CD4-positive, CD25-positive, alpha-beta regulatory T cell (primary cell): ENCODE data around the gene AUTS2. TPM values are rescaled to one million over a fixed set of nuclear protein-coding genes. Genes with fewer than 3 reads are reported as not detected.
A peak's percentile ranks its signal among the peaks of the same experiment; 100 is the strongest.

Source experiments
- ATAC-seq, 2 donors: fragments of 150-1000 bp; cut with Tn5 transposase; one replicate each; pipeline ENCODE4 v1.10.0; 2021; ENCODE audit warnings: low read depth in 2 of 2, moderate number of reproducible peaks in 2 of 2, moderate library complexity in 1 of 2
- DNase-seq, 3 donors: peaks; one replicate each; pipeline versions ENCODE4 v3.0.0 to v3.0.0-alpha.2; 2012 to 2022; ENCODE audit warnings: mixed read lengths in 1 of 3
- H3K27ac ChIP-seq: one replicate; pipeline ENCODE4 v1.7.0; 2013; ENCODE audit warnings: mild to moderate bottlenecking, low read length; ENCODE audit not compliant: insufficient read depth, poor library complexity, severe bottlenecking
- H3K27me3 ChIP-seq: one replicate; pipeline ENCODE4 v1.7.0; 2013; ENCODE audit warnings: low read length; ENCODE audit not compliant: control insufficient read depth, insufficient read depth
- H3K36me3 ChIP-seq: one replicate; pipeline ENCODE4 v1.7.0; 2013; ENCODE audit warnings: mild to moderate bottlenecking, low read length, moderate library complexity; ENCODE audit not compliant: control insufficient read depth, insufficient read depth
- H3K4me1 ChIP-seq: 2 replicates; pipeline ENCODE4 v1.7.0; 2013; ENCODE audit warnings: mild to moderate bottlenecking, low read length; ENCODE audit not compliant: insufficient read depth, control insufficient read depth, poor library complexity, severe bottlenecking
- H3K4me3 ChIP-seq: one replicate; pipeline ENCODE4 v1.7.0; 2013; ENCODE audit warnings: low read depth, mild to moderate bottlenecking, low read length, moderate library complexity
- H3K9me3 ChIP-seq, 2 experiments: 1 replicate in 1 of 2; 2 replicates in 1 of 2; pipeline ENCODE4 v1.7.0; 2013; ENCODE audit warnings: low read length in 2 of 2, mild to moderate bottlenecking in 1 of 2, moderate library complexity in 1 of 2; ENCODE audit not compliant: control insufficient read depth in 2 of 2
- H3K27ac Mint-ChIP-seq, 3 donors: one replicate each; pipeline ENCODE4 v1.8.0; 2020 to 2022; ENCODE audit warnings: mild to moderate bottlenecking in 3 of 3, mixed read lengths in 3 of 3, moderate library complexity in 2 of 3
- H3K27me3 Mint-ChIP-seq: one replicate; pipeline ENCODE4 v1.8.0; 2022; ENCODE audit warnings: mild to moderate bottlenecking, mixed read lengths
- H3K36me3 Mint-ChIP-seq: one replicate; pipeline ENCODE4 v1.8.0; 2020; ENCODE audit warnings: mixed read lengths
- H3K4me1 Mint-ChIP-seq, 4 donors: one replicate each; pipeline ENCODE4 v1.8.0; 2020 to 2022; ENCODE audit warnings: mixed read lengths in 4 of 4, mild to moderate bottlenecking in 1 of 4
- H3K4me3 Mint-ChIP-seq, 4 donors: one replicate each; pipeline ENCODE4 v1.8.0; 2020 to 2022; ENCODE audit warnings: mild to moderate bottlenecking in 4 of 4, mixed read lengths in 4 of 4, moderate library complexity in 3 of 4
- H3K9me3 Mint-ChIP-seq, 7 donors: one replicate each; pipeline ENCODE4 v1.8.0; 2020 to 2022; ENCODE audit warnings: mixed read lengths in 7 of 7, mild to moderate bottlenecking in 3 of 7, moderate library complexity in 2 of 7
- polyA plus RNA-seq, 4 donors: library from polyadenylated mRNA; unstranded; fragments of 300-500 nt; fragmentation: Illumina TruSeq; gene quantifications; one replicate each; pipeline ENCODE4 v1.2.3, GENCODE V29; 2021
- total RNA-seq: library from RNA; stranded (reverse); gene quantifications from one replicate; pipeline ENCODE4 v1.2.3, GENCODE V29; 2022

Gene AUTS2
- total and polyA plus RNA-seq, 5 donors from 2014 or later, result 0.47 to 32.4 (median 0.74) TPM

GRCh38 chr7:70303780-70304179, 705.5 kb downstream of the AUTS2 start:
- ATAC-seq (no peak), DNase-seq (no peak)
- peaks cover 0 to 19% (median 14%) of the 10 kb centered on the region in 4 donors for H3K4me1 Mint-ChIP-seq
- H3K27me3 Mint-ChIP-seq, result no peaks in the 10 kb centered on the region
- peaks cover 3% of the 10 kb centered on the region for H3K36me3 Mint-ChIP-seq
- no peak overlapping the region for H3K4me3 ChIP-seq
- peaks cover 4% of the 10 kb centered on the region for H3K4me1 ChIP-seq
- H3K36me3 ChIP-seq, result no peaks in the 10 kb centered on the region
- no peak overlapping the region for H3K27ac Mint-ChIP-seq
- H3K9me3 Mint-ChIP-seq, result peaks cover 0 to 8% (median 6%) of the 10 kb centered on the region in 7 donors
- H3K9me3 ChIP-seq, result no peaks in the 10 kb centered on the region
- no peak overlapping the region for H3K27ac ChIP-seq
- no peaks in the 10 kb centered on the region for H3K27me3 ChIP-seq
- H3K4me3 Mint-ChIP-seq, result no peak overlapping the region

GRCh38 chr7:70306173-70306572, 707.9 kb downstream of the AUTS2 start:
- H3K27me3 ChIP-seq, result no peaks in the 10 kb centered on the region
- no peaks in the 10 kb centered on the region for H3K36me3 ChIP-seq
- H3K4me1 ChIP-seq, result peaks cover 5% of the 10 kb centered on the region
- H3K27ac Mint-ChIP-seq, result no peak overlapping the region
- no peak overlapping the region for H3K27ac ChIP-seq
- DNase-seq (no peak), ATAC-seq (no peak)
- H3K27me3 Mint-ChIP-seq, result no peaks in the 10 kb centered on the region
- no peaks in the 10 kb centered on the region for H3K9me3 ChIP-seq
- no peak overlapping the region for H3K4me3 ChIP-seq
- peak overlapping the region in 1 of 4 donors; percentile 47 for H3K4me3 Mint-ChIP-seq
- peaks cover 0 to 24% (median 16%) of the 10 kb centered on the region in 4 donors for H3K4me1 Mint-ChIP-seq
- peaks cover 3% of the 10 kb centered on the region for H3K36me3 Mint-ChIP-seq
- peaks cover 3 to 16% (median 6%) of the 10 kb centered on the region in 7 donors for H3K9me3 Mint-ChIP-seq

- Mint-ChIP-seq H3K4me1 (peaks cover 0 to 32% (median 23%) of the 10 kb centered on the region in 4 donors), H3K9me3 (peaks cover 3 to 16% (median 6%) of the 10 kb centered on the region in 7 donors), H3K36me3 (peaks cover 2% of the 10 kb centered on the region), H3K27ac (peak overlapping the region in 2 of 3 donors; percentile 15 to 75), H3K4me3 (peak overlapping the region; percentile 7 to 81 (median 40)), H3K27me3 (no peaks in the 10 kb centered on the region)
- H3K9me3 ChIP-seq, result no peaks in the 10 kb centered on the region
- DNase-seq, result peak in 2 of 3 donors; percentile 32 to 56
- H3K4me3 ChIP-seq, result peak overlapping the region; percentile 10
- no peak for ATAC-seq
- H3K4me1 ChIP-seq, result peaks cover 8% of the 10 kb centered on the region
- no peaks in the 10 kb centered on the region for H3K27me3 ChIP-seq
- no peaks in the 10 kb centered on the region for H3K36me3 ChIP-seq
- H3K27ac ChIP-seq, result no peak overlapping the region
These were observed 709.4 kb downstream of the AUTS2 start for GRCh38 chr7:70307544-70308106.

- Mint-ChIP-seq H3K9me3 (peaks cover 0 to 26% (median 10%) of the 10 kb centered on the region in 7 donors), H3K36me3 (no peaks in the 10 kb centered on the region), H3K27ac (peak overlapping the region in 1 of 3 donors; percentile 31), H3K4me3 (peak overlapping the region; percentile 61 to 83 (median 67)), H3K4me1 (peaks cover 0 to 31% (median 18%) of the 10 kb centered on the region in 4 donors), H3K27me3 (no peaks in the 10 kb centered on the region)
- Histone ChIP-seq H3K4me1 (peaks cover 9% of the 10 kb centered on the region), H3K27me3 (no peaks in the 10 kb centered on the region), H3K9me3 (no peaks in the 10 kb centered on the region), H3K27ac (no peak overlapping the region), H3K36me3 (no peaks in the 10 kb centered on the region), H3K4me3 (peak overlapping the region; percentile 7)
- ATAC-seq (no peak), DNase-seq (peak in 2 of 3 donors; percentile 44 to 51)
These were observed 714.1 kb downstream of the AUTS2 start for GRCh38 chr7:70312336-70312735.

DNA sequence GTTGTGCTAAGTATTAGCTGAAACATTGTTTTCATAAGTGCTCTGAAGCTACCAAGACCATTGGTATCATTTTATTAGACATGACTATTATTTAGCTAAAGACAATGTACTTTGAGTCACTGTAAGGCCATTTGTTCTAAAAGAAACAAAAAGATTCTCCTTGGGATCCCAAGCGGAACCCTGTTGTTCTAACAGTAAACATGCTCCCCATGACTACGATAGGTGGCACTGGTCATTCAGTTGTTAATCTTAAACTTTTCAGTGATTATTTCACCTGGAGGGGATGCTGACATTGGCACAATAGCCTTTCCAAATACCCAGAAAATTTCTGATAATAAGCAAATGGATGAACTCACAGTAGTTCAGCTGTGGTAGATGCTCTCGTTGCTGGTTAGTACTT, 715.0 kb downstream of the AUTS2 start:
- H3K27ac Mint-ChIP-seq, result no peak overlapping the region
- DNase-seq (no peak), ATAC-seq (no peak)
- H3K4me3 ChIP-seq, result no peak overlapping the region
- H3K27me3 Mint-ChIP-seq, result no peaks in the 10 kb centered on the region
- H3K9me3 ChIP-seq, result no peaks in the 10 kb centered on the region
- H3K4me1 ChIP-seq, result peaks cover 9% of the 10 kb centered on the region
- H3K27ac ChIP-seq, result no peak overlapping the region
- peak overlapping the region in 1 of 4 donors; percentile 84 for H3K4me3 Mint-ChIP-seq
- peaks cover 0 to 19% (median 10%) of the 10 kb centered on the region in 7 donors for H3K9me3 Mint-ChIP-seq
- no peaks in the 10 kb centered on the region for H3K36me3 ChIP-seq
- H3K4me1 Mint-ChIP-seq, result peaks cover 0 to 31% (median 13%) of the 10 kb centered on the region in 4 donors
- no peaks in the 10 kb centered on the region for H3K36me3 Mint-ChIP-seq
- H3K27me3 ChIP-seq, result no peaks in the 10 kb centered on the region

- peak overlapping the region in 1 of 4 donors; percentile 84 for H3K4me3 Mint-ChIP-seq
- H3K27ac ChIP-seq, result no peak overlapping the region
- peaks cover 6% of the 10 kb centered on the region for H3K4me1 ChIP-seq
- H3K9me3 ChIP-seq, result no peaks in the 10 kb centered on the region
- DNase-seq (no peak), ATAC-seq (no peak)
- H3K9me3 Mint-ChIP-seq, result peaks cover 0 to 19% (median 10%) of the 10 kb centered on the region in 7 donors
- no peak overlapping the region for H3K27ac Mint-ChIP-seq
- no peak overlapping the region for H3K4me3 ChIP-seq
- no peaks in the 10 kb centered on the region for H3K27me3 ChIP-seq
- no peaks in the 10 kb centered on the region for H3K36me3 Mint-ChIP-seq
- H3K36me3 ChIP-seq, result no peaks in the 10 kb centered on the region
- H3K27me3 Mint-ChIP-seq, result no peaks in the 10 kb centered on the region
- peaks cover 0 to 34% (median 15%) of the 10 kb centered on the region in 4 donors for H3K4me1 Mint-ChIP-seq
These were observed 715.4 kb downstream of the AUTS2 start for GRCh38 chr7:70313687-70314086.

DNA sequence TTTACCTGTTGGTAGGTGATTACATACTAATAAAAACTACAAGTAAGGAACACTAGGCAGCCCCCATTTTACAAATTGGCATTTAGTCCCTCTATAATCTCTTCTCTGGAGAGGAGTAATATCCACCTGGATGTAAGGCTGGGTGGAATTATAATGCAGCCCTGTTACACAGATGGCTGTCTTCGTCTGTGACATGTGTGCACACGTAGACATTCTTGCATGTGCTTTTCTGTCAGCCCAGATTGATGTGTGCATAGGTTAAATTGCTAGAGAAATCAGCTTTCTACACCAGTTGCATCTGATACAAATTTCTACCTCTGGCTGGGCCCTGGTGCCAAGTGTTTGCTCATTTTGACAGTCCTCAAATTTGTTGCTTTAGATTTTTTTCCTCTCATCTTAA, 715.9 kb downstream of the AUTS2 start:
- Histone ChIP-seq H3K27me3 (no peaks in the 10 kb centered on the region), H3K4me3 (no peak overlapping the region), H3K4me1 (peaks cover 4% of the 10 kb centered on the region), H3K27ac (no peak overlapping the region), H3K9me3 (no peaks in the 10 kb centered on the region), H3K36me3 (no peaks in the 10 kb centered on the region)
- no peak for DNase-seq
- Mint-ChIP-seq H3K4me1 (peaks cover 0 to 34% (median 15%) of the 10 kb centered on the region in 4 donors), H3K9me3 (peaks cover 0 to 19% (median 10%) of the 10 kb centered on the region in 7 donors), H3K4me3 (no peak overlapping the region), H3K36me3 (no peaks in the 10 kb centered on the region), H3K27ac (no peak overlapping the region), H3K27me3 (no peaks in the 10 kb centered on the region)
- ATAC-seq, result no peak

DNA sequence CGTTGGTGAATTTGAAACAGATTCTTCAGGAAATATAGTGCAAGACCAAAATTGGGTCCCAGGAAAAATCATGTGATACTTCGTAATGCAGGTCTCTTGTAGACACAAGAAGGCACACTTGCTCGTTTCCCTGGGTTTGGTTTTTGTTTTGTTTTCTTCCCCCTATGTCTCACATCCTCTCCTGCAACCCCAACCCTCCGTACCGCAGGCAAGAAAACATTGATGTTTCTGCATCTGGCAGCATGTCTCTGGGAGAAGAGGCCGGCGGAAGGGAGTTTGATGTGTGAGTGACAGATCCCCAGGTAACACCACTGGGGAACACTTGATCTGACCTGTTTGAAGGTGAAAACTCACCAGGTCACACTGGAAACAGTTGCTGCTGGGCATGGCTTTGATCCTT, 718.5 kb downstream of the AUTS2 start:
- Histone ChIP-seq H3K4me1 (peaks cover 4% of the 10 kb centered on the region), H3K36me3 (no peaks in the 10 kb centered on the region), H3K9me3 (no peaks in the 10 kb centered on the region), H3K4me3 (no peak overlapping the region), H3K27me3 (no peaks in the 10 kb centered on the region), H3K27ac (no peak overlapping the region)
- H3K27me3 Mint-ChIP-seq, result no peaks in the 10 kb centered on the region
- peak in 1 of 3 donors; percentile 27 for DNase-seq
- H3K36me3 Mint-ChIP-seq, result no peaks in the 10 kb centered on the region
- ATAC-seq, result no peak
- peaks cover 0 to 30% (median 13%) of the 10 kb centered on the region in 4 donors for H3K4me1 Mint-ChIP-seq
- peak overlapping the region in 1 of 4 donors; percentile 4 for H3K4me3 Mint-ChIP-seq
- peaks cover 0 to 12% (median 6%) of the 10 kb centered on the region in 7 donors for H3K9me3 Mint-ChIP-seq
- H3K27ac Mint-ChIP-seq, result no peak overlapping the region
